Effector CD4-positive, alpha-beta T cell (primary cell): Measurements from ENCODE around the gene NAXD.
"Not testable (repeated sequence)": the region's sequence is repeated elsewhere in the genome, so short reads cannot be mapped to it uniquely, and the experiment has no call there.

Source experiments
- DNase-seq: peaks from one replicate; pipeline ENCODE4 v3.0.0-alpha.2; 2020

NAXD gene

DNA sequence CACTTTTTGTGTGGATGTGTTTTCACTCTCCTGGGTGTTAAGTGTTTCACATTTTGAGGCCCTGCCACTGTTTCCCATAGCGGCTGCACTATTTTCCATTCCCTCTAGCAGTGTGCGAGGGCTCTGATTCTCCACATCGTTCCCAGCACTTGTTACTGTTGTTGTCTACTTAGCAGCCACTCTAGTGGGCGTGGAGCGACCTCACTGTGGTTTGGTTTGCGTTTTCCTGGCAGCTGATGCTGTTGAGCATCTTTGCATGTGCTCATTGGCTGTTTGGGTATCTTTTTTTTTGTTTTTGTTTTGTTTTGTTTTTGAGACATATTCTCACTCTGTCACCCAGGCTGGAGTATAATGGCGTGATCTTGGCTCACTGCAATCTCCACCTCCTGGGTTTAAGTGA, 14.4 kb downstream of the NAXD start:
- DNase-seq = no peak

- no peak for DNase-seq
Measured at GRCh38 chr13:110630566-110631119, 15.3 kb downstream of the NAXD start.

GRCh38 chr13:110632255-110632654, 16.9 kb downstream of the NAXD start:
- not testable (repeated sequence) for DNase-seq

DNA sequence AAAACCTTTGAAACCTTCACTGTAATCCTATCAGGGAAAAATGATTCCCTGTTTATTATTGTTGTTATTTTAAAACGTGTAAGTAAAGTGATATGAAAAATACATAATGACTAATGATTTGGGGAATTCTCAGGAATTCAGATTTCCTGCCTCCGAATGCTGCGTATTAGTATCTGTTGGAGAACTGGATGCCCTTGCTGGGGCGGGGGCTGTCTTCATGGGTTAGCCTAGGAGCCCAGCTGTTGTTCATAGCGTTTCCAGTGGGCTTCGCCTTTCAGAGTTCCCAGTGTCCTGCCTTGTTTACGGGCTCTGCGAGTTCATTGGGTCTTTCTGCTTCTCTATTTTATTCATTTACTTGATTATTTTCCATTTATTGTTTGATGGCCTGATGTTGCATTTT, 18.4 kb downstream of the NAXD start:
- DNase-seq = no peak

GRCh38 chr13:110634558-110634957, 19.2 kb downstream of the NAXD start:
- no peak for DNase-seq

GRCh38 chr13:110635405-110636002, 20.2 kb downstream of the NAXD start:
- DNase-seq = no peak

GRCh38 chr13:110636053-110636475, 20.7 kb downstream of the NAXD start:
- no peak for DNase-seq

DNA sequence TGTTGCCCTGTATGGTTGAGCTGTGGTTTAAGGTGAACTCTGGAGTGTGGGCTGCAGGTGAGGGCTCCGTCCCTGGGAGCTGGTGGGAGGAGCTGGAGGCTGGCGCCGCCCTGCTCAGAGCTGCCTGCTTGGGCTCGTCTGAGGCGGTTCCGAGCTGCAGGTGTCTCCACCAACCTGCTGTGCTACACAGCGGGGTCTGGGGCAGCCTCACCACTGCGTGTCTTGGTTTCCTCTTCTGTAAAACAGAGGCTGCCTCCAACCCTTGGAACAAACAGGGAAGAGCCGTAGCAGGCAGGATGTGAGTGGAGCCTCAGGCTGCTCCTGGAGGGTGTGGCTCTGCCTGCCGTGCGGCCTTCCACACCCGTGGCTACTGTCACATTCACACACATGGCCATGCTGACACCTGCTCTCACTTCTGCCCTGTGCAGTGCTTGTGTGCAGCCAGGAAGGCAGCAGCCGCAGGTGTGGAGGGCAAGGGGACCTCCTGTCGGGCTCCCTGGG, 21.4 kb downstream of the NAXD start:
- no peak for DNase-seq

DNA sequence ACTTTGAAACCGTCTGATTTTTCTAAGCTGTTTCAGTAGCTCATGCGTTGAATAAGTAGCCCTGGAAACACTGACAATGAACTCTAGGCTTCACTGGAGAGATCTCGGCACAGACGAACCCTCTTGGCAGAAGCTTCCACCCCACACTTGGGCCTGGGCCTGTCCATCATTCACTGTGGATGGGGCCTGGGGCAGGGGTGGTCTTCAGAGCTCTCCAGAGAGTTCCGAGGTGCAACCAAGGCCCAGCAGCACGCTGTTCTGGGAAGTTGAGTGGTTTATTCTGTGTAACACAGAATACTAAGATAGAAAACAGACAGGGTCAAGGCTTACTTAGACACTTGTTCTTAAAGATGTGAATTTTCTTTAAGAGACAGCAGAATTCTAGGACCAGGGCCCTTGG, 21.9 kb downstream of the NAXD start:
- no peak for DNase-seq

DNA sequence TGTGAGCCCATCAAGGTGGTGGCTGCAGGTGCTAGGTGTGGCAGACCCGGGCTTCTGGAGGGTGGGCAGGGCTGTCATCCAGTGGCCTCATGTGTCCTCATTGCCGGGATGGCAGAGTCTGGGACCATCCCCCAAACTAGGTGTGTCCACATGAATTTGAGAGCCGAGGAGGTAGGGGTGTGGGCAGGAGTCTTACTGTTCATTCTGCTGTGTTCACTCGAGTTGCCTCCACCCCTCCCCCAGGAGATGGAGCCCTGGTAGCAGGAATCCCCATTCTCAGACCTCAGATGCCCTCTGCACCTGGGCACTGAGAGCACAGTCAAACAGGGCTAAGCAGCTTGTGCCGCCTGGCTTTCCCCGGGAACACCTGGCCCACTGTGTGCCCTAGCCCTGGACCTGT, 22.4 kb downstream of the NAXD start:
- no peak for DNase-seq

- DNase-seq = no peak
Measured at GRCh38 chr13:110638257-110638656, 22.9 kb downstream of the NAXD start.

DNA sequence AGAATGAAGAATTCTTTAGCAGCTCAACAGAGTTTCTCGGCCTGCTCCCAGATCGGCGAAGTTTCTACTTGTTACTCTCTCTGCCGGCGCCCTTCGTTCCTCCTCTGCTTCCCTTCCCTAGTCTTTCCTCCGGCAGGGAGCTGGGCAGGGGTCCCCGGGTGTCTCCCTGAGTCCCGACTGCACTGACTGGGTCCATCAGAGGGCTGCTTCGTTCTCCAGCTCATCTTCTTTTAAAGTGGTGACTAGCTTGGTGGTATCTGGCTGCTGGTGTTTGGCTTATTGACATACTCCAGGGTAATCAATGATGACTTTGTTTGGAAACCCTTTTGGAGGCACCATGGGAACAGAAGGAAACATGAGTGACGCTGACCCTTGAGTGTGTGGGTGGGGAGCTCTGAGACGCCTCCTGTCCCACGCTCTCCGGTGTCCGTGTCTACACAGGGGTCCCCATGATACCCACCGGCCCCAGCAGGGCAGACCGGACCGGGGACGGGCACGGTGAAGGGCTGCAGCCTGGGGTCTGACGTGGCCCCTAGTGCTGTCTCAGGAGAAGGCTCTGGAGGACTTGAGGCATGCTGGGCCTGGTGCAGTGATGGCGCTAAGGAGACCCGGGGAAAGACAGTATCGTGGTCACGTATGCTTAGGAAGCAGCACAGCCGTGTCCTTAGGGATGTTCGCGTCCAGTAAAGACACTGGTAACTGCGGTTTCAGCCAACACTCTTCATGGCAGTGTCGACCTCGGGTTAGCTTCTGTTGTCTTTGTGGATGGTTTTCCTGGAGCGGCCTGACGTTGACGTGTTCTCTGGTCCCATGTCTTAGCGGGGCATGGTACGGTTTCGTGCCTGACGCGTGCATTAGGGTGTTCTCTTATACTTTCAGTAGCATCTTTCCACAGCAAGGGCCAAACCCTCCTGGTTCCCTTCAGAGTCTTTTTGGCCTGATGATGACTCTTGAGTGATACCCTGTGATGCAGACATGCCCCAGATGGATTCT, 23.8 kb downstream of the NAXD start:
- no peak for DNase-seq

DNA sequence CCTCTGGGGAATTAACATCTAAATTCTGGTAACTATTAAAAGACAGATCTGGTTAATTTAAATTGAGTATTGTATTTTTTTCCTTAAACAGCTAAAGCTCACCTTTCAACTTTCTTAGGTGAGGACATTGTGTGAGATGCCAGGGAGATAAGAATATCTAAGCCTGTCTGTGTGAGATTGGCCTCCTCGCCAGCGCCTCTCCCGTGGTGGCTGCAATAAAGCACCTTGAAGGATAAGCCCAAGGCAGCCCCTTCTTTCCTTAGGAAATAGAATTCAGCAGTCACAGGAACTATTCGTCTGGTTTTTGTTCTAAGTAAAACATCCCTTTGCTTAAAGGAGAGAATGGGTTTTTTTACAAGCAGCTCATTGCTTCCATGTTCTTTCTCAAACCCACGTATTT, 24.6 kb downstream of the NAXD start:
- no peak for DNase-seq

GRCh38 chr13:110640591-110641029, 25.3 kb downstream of the NAXD start:
- DNase-seq = no peak

DNA sequence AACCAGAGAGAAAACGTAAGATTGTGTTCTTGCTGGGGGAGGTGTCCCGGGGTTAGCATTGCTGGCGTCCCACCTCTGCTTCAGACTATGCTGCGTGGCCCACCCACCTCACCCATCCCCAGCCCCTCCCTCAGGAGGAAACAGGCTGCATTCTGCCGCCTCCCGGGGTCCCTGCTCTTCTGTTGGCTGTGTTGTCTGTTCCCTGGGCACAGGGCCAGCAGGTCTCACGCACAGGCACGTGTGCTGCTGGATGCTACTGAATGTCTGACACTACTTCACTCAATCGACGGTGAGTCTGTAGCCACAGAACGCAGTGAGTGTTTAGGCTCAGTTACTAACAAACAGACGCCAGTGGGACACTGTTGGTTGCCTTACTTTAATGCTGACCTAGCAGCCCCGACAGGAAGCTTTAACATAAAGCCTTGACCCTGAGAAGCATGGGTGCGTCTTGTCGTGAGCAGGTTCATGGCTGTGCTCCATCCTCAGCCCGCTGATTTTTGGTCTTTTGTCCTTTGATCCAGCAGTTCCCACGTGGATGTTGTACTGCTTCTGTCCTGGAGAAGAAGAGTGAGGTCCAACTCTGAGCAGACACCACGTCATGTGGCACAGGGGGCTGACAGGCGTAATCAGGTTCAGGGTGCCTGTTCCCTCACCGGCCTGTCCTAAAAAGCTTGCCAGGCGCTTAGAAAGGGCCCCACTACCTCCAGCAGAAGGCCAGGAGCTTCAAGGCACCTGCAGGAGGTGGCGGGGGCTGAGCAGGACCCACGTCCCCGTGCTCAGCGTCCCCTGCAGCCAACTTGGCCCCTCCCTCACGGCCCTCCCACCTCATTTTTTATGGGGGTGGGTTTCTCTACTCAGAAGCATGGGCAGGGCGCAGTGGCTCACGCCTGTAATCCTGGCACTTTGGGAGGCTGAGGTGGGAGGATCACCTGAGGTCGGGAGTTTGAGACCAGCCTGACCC, 26.0 kb downstream of the NAXD start:
- no peak for DNase-seq

GRCh38 chr13:110642291-110642981, 27.1 kb downstream of the NAXD start:
- DNase-seq = no peak

GRCh38 chr13:110643324-110643723, 28.0 kb downstream of the NAXD start:
- DNase-seq = no peak

DNA sequence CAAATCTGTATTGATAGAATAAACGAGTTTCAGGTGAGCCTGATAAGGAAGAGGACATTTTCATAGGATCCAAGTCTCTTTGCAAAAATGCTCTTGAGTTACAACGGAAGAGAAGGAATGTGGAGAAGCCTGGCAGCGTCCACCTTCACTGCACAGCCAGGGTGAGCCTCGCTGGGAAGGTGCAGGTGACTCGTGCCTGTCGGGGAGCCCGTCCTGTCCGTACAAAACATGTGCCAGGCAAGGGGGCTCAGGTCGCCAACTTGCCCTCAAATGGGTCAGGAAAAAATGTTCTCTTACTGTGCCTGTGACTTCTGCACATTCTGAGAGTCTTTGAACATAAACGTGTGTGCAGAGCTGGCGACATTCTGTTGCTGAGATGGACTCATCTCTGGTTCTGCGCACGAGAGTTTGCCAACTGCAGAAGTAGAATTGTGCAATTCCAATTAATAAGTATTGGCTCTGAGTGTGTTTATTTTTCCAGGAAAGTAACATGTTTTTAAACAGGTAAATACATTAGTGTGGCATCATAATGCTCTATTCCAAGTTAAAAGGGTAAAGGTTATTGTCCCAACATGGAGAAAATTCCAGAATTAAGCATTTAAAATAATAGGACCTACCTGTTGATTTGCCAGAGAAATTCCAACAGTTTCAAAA, 28.6 kb downstream of the NAXD start:
- DNase-seq = no peak

GRCh38 chr13:110644892-110645521, 29.7 kb downstream of the NAXD start:
- peak; percentile 27 for DNase-seq

DNA sequence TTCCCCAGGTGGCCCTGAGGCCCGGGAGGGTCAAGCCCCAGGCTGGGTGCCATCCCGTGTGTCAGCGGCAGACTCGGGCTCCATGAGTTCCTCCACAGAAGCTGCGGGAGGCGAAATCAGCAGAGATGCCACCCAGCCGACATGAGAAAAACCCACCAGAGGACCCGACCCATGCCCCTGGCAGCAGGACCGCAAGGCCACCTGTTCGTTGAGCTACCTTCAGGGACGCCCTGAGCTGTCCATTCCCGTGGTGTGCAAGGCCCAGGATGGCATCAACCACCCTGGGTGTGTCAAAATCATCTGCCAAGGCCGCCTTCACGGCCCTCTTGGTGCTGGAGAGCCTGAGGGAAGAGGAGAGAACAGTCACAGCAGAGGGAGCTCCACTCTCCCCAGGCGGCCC, 30.4 kb downstream of the NAXD start:
- no peak for DNase-seq
